Measurements from ENCODE around the gene UBR2.
"Not testable (repeated sequence)": the region's sequence is repeated elsewhere in the genome, so short reads cannot be mapped to it uniquely, and the experiment has no call there.

The UBR2 gene

GRCh38 chr6:42661540-42662153 is 97.8 kb downstream of the UBR2 start:
- H4K20me1 ChIP-seq (ENCODE audit: insufficient read depth, low read length) = no peaks in the 10 kb centered on the region
- no peak overlapping the region for H3K4me3 ChIP-seq (ENCODE audit: low read length)
- no peaks in the 10 kb centered on the region for H3K27me3 ChIP-seq (ENCODE audit: low read depth, low read length)
- TF ChIP-seq EZH2phosphoT487 (IDR thresholded peaks at IDR 0.05; ENCODE audit: low read depth) = no peak
- TF ChIP-seq CTCF (IDR thresholded peaks at IDR 0.05; ENCODE audit: low read depth, low read length) = peak; percentile 98
- peaks cover 61% of the 10 kb centered on the region for H3K36me3 ChIP-seq (replicated peaks; ENCODE audit: low read depth, low read length)
- H3K27ac ChIP-seq (ENCODE audit: low read length) = no peak overlapping the region
- H3K79me2 ChIP-seq (ENCODE audit: low read length) = no peaks in the 10 kb centered on the region
- no peak overlapping the region for H3K4me2 ChIP-seq (ENCODE audit: low read length)
- H3K4me1 ChIP-seq (ENCODE audit: low read length) = no peaks in the 10 kb centered on the region
- H3K9ac ChIP-seq (ENCODE audit: low read length) = no peak overlapping the region
- no peak overlapping the region for H2AFZ ChIP-seq (ENCODE audit: low read depth, low read length)
- no peaks in the 10 kb centered on the region for H3K9me3 ChIP-seq (ENCODE audit: insufficient read depth, low read length)

- no peak overlapping the region for H3K9ac ChIP-seq (ENCODE audit: low read length)
- no peaks in the 10 kb centered on the region for H3K9me3 ChIP-seq (ENCODE audit: insufficient read depth, low read length)
- no peak overlapping the region for H3K4me2 ChIP-seq (ENCODE audit: low read length)
- no peaks in the 10 kb centered on the region for H3K79me2 ChIP-seq (ENCODE audit: low read length)
- H3K27ac ChIP-seq (ENCODE audit: low read length) = no peak overlapping the region
- no peaks in the 10 kb centered on the region for H3K4me1 ChIP-seq (ENCODE audit: low read length)
- H4K20me1 ChIP-seq (ENCODE audit: insufficient read depth, low read length) = no peaks in the 10 kb centered on the region
- no peak overlapping the region for H3K4me3 ChIP-seq (ENCODE audit: low read length)
- peaks cover 52% of the 10 kb centered on the region for H3K36me3 ChIP-seq (replicated peaks; ENCODE audit: low read depth, low read length)
- H3K27me3 ChIP-seq (ENCODE audit: low read depth, low read length) = no peaks in the 10 kb centered on the region
- H2AFZ ChIP-seq (ENCODE audit: low read depth, low read length) = no peak overlapping the region
- no peak for TF ChIP-seq EZH2phosphoT487 (IDR thresholded peaks at IDR 0.05; ENCODE audit: low read depth)
- no peak for TF ChIP-seq CTCF (IDR thresholded peaks at IDR 0.05; ENCODE audit: low read depth, low read length)
Measured at GRCh38 chr6:42664718-42665117, 100.9 kb downstream of the UBR2 start.

- H3K4me1 ChIP-seq (ENCODE audit: low read length); H3K4me2 ChIP-seq (ENCODE audit: low read length); H3K9ac ChIP-seq (ENCODE audit: low read length); H4K20me1 ChIP-seq (ENCODE audit: insufficient read depth, low read length); H3K9me3 ChIP-seq (ENCODE audit: insufficient read depth, low read length); H2AFZ ChIP-seq (ENCODE audit: low read depth, low read length); H3K4me3 ChIP-seq (ENCODE audit: low read length); H3K79me2 ChIP-seq (ENCODE audit: low read length); H3K27me3 ChIP-seq (ENCODE audit: low read depth, low read length); H3K27ac ChIP-seq (ENCODE audit: low read length): not testable (repeated sequence)
- peaks cover 64% of the 10 kb centered on the region for H3K36me3 ChIP-seq (replicated peaks; ENCODE audit: low read depth, low read length)
Measured at GRCh38 chr6:42674368-42674767, 110.5 kb downstream of the UBR2 start.

GRCh38 chr6:42674780-42675179 is 111.0 kb downstream of the UBR2 start:
- H3K9ac ChIP-seq (ENCODE audit: low read length) = no peak overlapping the region
- no peaks in the 10 kb centered on the region for H3K9me3 ChIP-seq (ENCODE audit: insufficient read depth, low read length)
- H3K79me2 ChIP-seq (ENCODE audit: low read length) = no peaks in the 10 kb centered on the region
- H3K27ac ChIP-seq (ENCODE audit: low read length) = no peak overlapping the region
- H3K27me3 ChIP-seq (ENCODE audit: low read depth, low read length) = no peaks in the 10 kb centered on the region
- TF ChIP-seq CTCF (IDR thresholded peaks at IDR 0.05; ENCODE audit: low read depth, low read length) (no peak), EZH2phosphoT487 (IDR thresholded peaks at IDR 0.05; ENCODE audit: low read depth) (no peak)
- H3K4me3 ChIP-seq (ENCODE audit: low read length) = no peak overlapping the region
- no peak overlapping the region for H2AFZ ChIP-seq (ENCODE audit: low read depth, low read length)
- peaks cover 4% of the 10 kb centered on the region; the same call in 1 of the 2 replicates for H3K4me1 ChIP-seq (ENCODE audit: low read length)
- H4K20me1 ChIP-seq (ENCODE audit: insufficient read depth, low read length) = no peaks in the 10 kb centered on the region
- peaks cover 64% of the 10 kb centered on the region for H3K36me3 ChIP-seq (replicated peaks; ENCODE audit: low read depth, low read length)
- H3K4me2 ChIP-seq (ENCODE audit: low read length) = no peak overlapping the region

All from OCI-LY3 (cell line).